Heart left ventricle (tissue), 13 donors: Measurements from ENCODE around the gene P2RY11.

Experiments used
- CTCF ChIP-seq, 12 donors: fragments of 200-600 bp; sonication (generic) in 4 of 12; IDR thresholded peaks; one replicate each; pipeline versions ENCODE4 v1.5.0 to v1.8.0; 2018 to 2022; ENCODE audit warnings: antibody characterized with exemption in 12 of 12, mild to moderate bottlenecking in 5 of 12
- POLR2A ChIP-seq, 2 donors: fragments of 450-650 bp; IDR thresholded peaks; one replicate each; pipeline ENCODE4 v1.6.1; 2017; ENCODE audit warnings: antibody characterized with exemption in 2 of 2, mild to moderate bottlenecking in 2 of 2, moderate library complexity in 2 of 2
- donor health status: ischemic (EF 13 %, LVEDD 7.1; RV severe dilation, severe dysfunction).
- donor health status: DM: no; HTN: yes; CAD: no.
- donor health status: DM: no; HTN: no; CAD: no.
- donor health status: ischemic (EF 25% LVEDD 6.9; RV normal size, moderate dysfunction).
- donor health status: ischemic (EF 25% LVEDD 5.7; RV mildly dilated, moderate dysfunction).
- donor health status: ischemic (EF 35%, LVEDD 5.7; RV mildly dilated, moderate dysfunction).
- donor health status: nonischemic (EF 11% LVEDD 7.7; RV severe dilation, severe dysfunction).
- donor health status: DM: yes; HTN: yes; CAD: no.
- donor health status: PGD.
- donor health status: ischemic (EF 29% LVEDD 5.4; RV normal size, mild dysfunction).
- donor health status: nonischemic (EF 23%, LVEDD 6.1; RV moderate dilation, normal function).

DNA sequence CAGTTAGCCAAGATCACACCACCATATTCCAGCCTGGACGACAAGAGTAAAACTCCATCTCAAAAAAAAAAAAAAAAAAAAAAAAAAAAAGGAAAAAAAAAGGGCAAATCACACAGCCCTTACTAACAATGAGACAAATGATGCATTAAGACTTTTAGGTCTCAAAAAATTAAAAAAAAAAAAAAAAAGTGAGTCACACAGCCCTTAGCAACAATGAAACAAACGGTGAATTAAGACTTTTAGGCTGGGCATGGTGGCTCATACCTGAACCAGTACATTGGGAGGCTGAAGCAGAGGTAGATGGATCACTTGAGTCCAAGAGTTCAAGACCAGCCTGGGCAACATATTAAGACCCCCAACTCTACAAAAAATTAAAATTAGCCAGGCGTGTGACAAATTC, 40.6 kb downstream of the P2RY11 start:
- TF ChIP-seq POLR2A (IDR thresholded peaks at IDR 0.05) (no peak), CTCF (IDR thresholded peaks at IDR 0.05) (no peak)
